GM12878 (cell line): ENCODE measurements around the gene MIEN1. TPM values are rescaled to one million over a fixed set of nuclear protein-coding genes. Genes with fewer than 3 reads are reported as not detected.
A peak's percentile ranks its signal among the peaks of the same experiment; 100 is the strongest.

Experiments used
- BCLAF1 ChIP-seq: fragments of 450-650 bp; IDR thresholded peaks from 2 replicates; pipeline ENCODE4 v1.6.1; 2017; ENCODE audit warnings: antibody characterized with exemption, mild to moderate bottlenecking, moderate library complexity
- CEBPB ChIP-seq, 2 experiments: fragments of 150-350 bp in 1 of 2; IDR thresholded peaks; 2 replicates each; pipeline ENCODE4 v1.6.1; 2012 to 2014; ENCODE audit warnings: low read depth in 2 of 2, low read length in 2 of 2, borderline replicate concordance in 1 of 2, inconsistent platforms in 1 of 2
- CREM ChIP-seq: IDR thresholded peaks from 2 replicates; pipeline ENCODE4 v1.6.1; 2014; ENCODE audit warnings: antibody characterized with exemption, low read depth
- EED ChIP-seq: sonication (generic); IDR thresholded peaks from 2 replicates; pipeline ENCODE4 v1.6.1; 2016; ENCODE audit warnings: antibody characterized with exemption, low read depth
- FOS ChIP-seq: IDR thresholded peaks from 3 replicates; pipeline ENCODE4 v1.6.1; 2011; ENCODE audit warnings: borderline replicate concordance; ENCODE audit not compliant: insufficient read length; ENCODE audit errors: extremely low read depth
- HDAC6 ChIP-seq: fragments of 200-600 bp; sonication (generic); IDR thresholded peaks from one replicate; pipeline ENCODE4 v1.8.0; 2017; ENCODE audit warnings: antibody characterized with exemption; ENCODE audit not compliant: unreplicated experiment
- IKZF1 ChIP-seq: fragments of 450-650 bp; conservative IDR thresholded peaks from 2 replicates; pipeline ENCODE4 v1.6.1; 2017; ENCODE audit warnings: antibody characterized with exemption, mild to moderate bottlenecking
- JUNB ChIP-seq: IDR thresholded peaks from 2 replicates; pipeline ENCODE4 v1.6.1; 2016; ENCODE audit warnings: antibody characterized with exemption, mild to moderate bottlenecking
- MYB ChIP-seq: fragments of 150-350 bp; IDR thresholded peaks from 2 replicates; pipeline ENCODE4 v1.6.1; 2014; ENCODE audit warnings: mild to moderate bottlenecking, low read depth, low read length, borderline replicate concordance
- NR2F1 ChIP-seq: fragments of 450-650 bp; conservative IDR thresholded peaks from 2 replicates; pipeline ENCODE4 v1.6.1; 2017; ENCODE audit warnings: mild to moderate bottlenecking
- PKNOX1 ChIP-seq: fragments of 450-650 bp; IDR thresholded peaks from 2 replicates; pipeline ENCODE4 v1.6.1; 2016; ENCODE audit warnings: mild to moderate bottlenecking
- RELB ChIP-seq: fragments of 450-650 bp; IDR thresholded peaks from 2 replicates; pipeline ENCODE4 v1.6.1; 2017; ENCODE audit warnings: low read depth, mild to moderate bottlenecking, moderate library complexity
- RUNX3 ChIP-seq: IDR thresholded peaks from 2 replicates; pipeline ENCODE4 v1.6.1; 2012; ENCODE audit warnings: low read length, inconsistent platforms
- SPI1 ChIP-seq: IDR thresholded peaks from 2 replicates; pipeline ENCODE4 v1.6.1; 2011; ENCODE audit warnings: low read depth, mild to moderate bottlenecking, low read length, moderate library complexity, borderline replicate concordance; ENCODE audit not compliant: insufficient read depth
- SREBF2 ChIP-seq: IDR thresholded peaks from 2 replicates; pipeline ENCODE4 v1.6.1; 2012; ENCODE audit warnings: mild to moderate bottlenecking, low read length
- TAF1 ChIP-seq: IDR thresholded peaks from 2 replicates; pipeline ENCODE4 v1.6.1; 2011; ENCODE audit warnings: mild to moderate bottlenecking, low read depth, low read length, borderline replicate concordance
- TCF3 ChIP-seq: IDR thresholded peaks from 2 replicates; pipeline ENCODE4 v1.6.1; 2012; ENCODE audit warnings: low read depth, mild to moderate bottlenecking, low read length, borderline replicate concordance; ENCODE audit not compliant: insufficient read depth
- WRNIP1 ChIP-seq: IDR thresholded peaks from 2 replicates; pipeline ENCODE4 v1.6.1; 2011; ENCODE audit warnings: low read depth, low read length, improper control_type of control experiment, borderline replicate concordance
- ZNF592 ChIP-seq: fragments of 450-650 bp; IDR thresholded peaks from 2 replicates; pipeline ENCODE4 v1.6.1; 2017; ENCODE audit warnings: mild to moderate bottlenecking, moderate library complexity
- polyA plus RNA-seq, 11 experiments: library from polyadenylated mRNA; depleted of rRNA in 4 of 11; unstranded in 6 of 11; stranded (reverse) in 5 of 11; fragments of >200 nt; fragmentation: Nextera tagmentation in 4 of 11; fragmentation: Illumina TruSeq in 1 of 11; extraction: Ambion mirVana in 4 of 11; extraction: Trizol in 1 of 11; gene quantifications; 1 replicate in 1 of 11; 2 replicates in 10 of 11; pipeline versions ENCODE4 v1.2.1 to v1.2.3, GENCODE V29; 2011 to 2016; ENCODE audit warnings: inconsistent platforms in 2 of 11, missing spikeins in 2 of 11, low read depth in 1 of 11
- total RNA-seq, 4 experiments: library from RNA; depleted of rRNA in 3 of 4; stranded (reverse); fragments of >200 nt in 3 of 4; fragmentation: Illumina TruSeq in 1 of 4; extraction: Trizol in 1 of 4; gene quantifications; 2 replicates each; pipeline versions ENCODE4 v1.2.1 to v1.2.3, GENCODE V29; 2013 to 2021

MIEN1 gene
- total and polyA plus RNA-seq, 10 of the 15 experiments (the other 5 are each of a cell fraction or from before 2014, with no cell fraction given) = 24.9 to 89.1 (median 47.7) TPM

- TF ChIP-seq CREM = peak; percentile 56; the same call in 1 of the 2 replicates
- TF ChIP-seq TCF3 = peak; percentile 74; the same call in 1 of the 2 replicates
- no peak for TF ChIP-seq WRNIP1
- no peak for TF ChIP-seq HDAC6
- no peak for TF ChIP-seq FOS
- no peak for TF ChIP-seq BCLAF1
- no peak for TF ChIP-seq CEBPB (IDR thresholded peaks at IDR 0.05; ENCODE audit: borderline replicate concordance in 1 of 2, low read depth in 2 of 2, low read length in 2 of 2)
- TF ChIP-seq SPI1 = no peak
- peak; percentile 93 for TF ChIP-seq RUNX3
- TF ChIP-seq JUNB = 0 out of 2 replicates have a peak, but pooled peaks have one; percentile 26
- TF ChIP-seq EED = 0 out of 2 replicates have a peak, but pooled peaks have one; percentile 39
- TF ChIP-seq ZNF592 = no peak
- no peak for TF ChIP-seq SREBF2
- peak; percentile 69 for TF ChIP-seq RELB
- TF ChIP-seq NR2F1 = peak; percentile 58; the same call in 1 of the 2 replicates
- TF ChIP-seq IKZF1 = peak; percentile 51
- peak; percentile 29; the same call in 1 of the 2 replicates for TF ChIP-seq PKNOX1
- no peak for TF ChIP-seq MYB
- TF ChIP-seq TAF1 = no peak
These were observed 27.1 kb downstream of the MIEN1 start (continued) for GRCh38 chr17:39702901-39703893.
